Measurements from ENCODE around the gene ESRRG.

ESRRG gene

DNA sequence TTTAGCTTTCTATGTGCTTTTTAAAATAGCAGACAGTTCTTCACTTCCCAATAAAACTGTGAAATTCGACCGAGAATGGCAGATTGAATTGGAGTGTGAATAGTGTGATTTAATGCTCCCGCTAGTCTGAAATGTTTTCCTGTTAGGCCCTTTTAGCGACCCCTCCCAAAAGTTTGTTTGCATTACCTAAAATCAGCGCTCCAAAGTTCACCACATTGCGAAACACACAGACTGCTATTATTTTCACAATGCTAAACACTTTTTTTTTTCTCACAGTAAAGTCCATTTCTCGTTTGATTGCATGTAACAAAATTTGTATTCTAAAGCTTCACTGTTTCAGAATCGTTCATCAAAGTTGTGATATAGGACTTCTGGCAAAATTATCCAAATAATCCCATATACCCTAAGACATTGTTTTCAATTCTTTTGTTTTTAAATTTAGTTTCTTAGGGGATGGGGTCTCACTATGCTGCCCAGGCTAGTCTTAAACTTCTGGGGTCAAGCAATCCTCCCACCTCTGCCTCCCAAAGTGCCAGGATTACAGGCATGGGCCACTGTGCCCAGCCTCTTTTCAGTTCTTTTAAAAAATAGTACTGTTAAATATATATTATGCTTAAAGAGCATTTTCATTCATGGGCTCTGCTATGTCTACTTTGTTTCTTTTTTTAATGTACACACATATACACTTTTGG is 223.5 kb downstream of the ESRRG start:
- no peak for DNase-seq

DNA sequence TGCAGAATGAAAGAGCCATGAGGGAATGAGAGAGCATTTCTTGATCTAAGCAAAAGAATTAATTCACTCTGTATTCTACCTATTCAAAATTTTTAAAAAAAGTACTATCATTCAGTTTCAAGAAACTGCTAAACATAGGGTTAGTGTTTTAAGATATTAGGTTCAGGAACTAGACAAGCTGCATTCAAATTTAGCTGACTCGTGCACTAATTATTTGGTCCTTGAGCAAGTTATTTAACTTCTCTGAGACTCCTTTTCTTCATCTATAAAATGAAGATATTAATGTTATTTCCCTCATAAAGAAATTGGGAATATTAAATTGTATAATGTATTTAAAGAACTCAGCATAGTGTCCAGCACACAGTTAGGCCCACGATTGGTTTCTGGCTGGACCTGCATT is 225.0 kb downstream of the ESRRG start:
- DNase-seq: no peak

DNA sequence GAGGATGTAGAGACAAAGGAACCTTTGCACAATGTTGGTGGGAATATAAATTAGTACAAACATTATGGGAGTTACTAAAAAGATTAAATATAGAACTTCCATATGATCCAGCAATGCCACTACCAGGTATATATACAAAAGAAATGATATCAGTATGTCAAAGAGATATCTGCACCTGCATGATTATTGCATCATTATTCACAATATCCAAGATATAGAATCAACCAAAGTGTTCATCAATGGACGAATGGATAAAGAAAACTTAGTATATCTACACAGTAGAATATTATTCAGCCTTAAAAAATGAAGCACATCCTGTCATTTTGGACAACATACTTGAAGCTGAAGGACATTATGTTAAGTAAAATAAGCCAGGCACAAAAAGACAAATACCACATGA is 238.2 kb downstream of the ESRRG start:
- no peak for DNase-seq

DNA sequence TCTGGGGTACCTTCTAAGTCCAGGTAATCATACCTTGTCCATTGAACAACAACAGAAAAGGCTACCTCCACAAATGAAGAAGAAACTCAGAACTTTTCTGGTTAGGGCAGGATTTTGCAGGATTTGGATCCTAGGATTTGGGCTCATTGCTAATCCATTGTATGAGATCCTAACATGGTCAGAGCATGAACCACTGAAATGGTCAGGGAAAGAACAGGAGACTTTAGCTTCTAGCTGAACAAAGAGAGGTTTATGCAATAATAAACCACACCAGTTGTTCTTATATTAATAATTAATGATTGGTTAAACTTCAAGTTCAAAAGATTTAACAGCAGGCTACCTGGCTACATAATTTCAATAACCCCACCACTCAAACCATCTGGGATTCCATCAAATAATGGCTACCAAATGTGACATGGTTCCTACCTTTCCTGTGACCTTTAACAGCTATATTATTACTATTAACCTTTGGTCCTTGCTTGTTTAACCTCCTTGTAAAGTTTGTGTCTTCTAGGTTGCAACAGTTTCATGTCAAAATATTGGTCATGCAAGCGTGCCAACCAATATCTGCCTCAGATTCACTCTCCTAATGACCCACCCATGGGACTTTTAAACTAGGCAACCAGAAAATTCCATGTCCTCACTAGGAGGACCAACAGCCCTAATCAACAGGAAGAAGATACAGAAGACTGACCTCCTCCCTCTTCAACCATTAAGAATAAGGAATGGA is 239.4 kb downstream of the ESRRG start:
- no peak for DNase-seq

DNA sequence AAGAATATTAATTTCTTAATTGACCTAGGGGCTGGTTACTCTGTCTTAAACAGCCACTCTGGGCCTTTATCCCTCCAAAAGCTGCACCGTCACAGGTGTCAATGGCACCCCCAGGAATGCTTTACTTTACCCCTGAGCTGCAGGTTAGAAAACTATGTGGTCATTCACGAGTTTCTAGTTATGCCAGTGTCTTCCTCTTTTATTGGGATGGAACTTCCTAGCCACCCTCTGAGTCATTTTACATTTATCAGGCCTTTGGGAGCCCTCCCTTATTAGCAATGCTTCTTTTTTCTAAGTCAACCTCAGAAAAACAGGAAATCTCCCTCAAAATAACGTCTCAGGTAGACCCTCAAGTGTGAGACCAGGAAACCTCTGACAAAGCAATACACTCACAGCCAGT is 240.6 kb downstream of the ESRRG start:
- no peak for DNase-seq

DNA sequence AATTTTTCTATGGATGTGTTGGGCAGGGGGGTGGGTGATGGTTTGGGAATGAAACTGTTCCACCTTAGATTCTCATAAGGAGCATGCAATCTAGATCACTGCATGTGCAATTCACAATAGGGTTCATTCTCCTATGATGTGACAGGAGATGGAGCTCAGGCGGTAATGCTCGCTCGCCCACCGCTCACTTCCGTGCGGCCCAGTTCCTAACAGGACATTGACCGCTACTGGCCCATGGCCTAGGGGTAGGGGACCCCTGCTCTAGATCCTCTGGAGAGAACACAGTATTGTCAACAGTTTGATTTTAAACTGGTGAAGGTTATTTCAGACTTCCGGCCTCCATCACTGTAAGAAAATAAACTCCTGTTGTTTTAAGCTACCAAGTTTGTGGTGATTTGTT is 245.0 kb downstream of the ESRRG start:
- DNase-seq: no peak

DNA sequence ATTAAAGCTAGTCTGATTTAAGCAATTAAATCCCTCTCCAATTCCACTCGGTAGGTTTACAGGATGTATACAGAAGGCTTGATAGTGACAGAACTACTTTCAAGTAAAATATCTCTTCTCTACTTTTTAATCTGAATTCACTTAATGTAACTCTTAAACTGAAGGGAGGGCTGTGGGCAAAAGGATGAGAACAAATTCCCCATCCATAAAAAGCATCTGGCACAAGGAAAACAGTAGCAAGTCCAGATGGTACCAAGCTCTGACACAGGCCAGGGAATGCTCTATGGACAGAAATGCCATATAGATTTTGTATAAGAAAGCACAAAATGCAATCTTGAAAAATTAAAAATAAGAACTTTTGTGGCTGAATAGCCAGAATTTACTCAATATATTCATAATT is 246.9 kb downstream of the ESRRG start:
- DNase-seq: no peak

DNA sequence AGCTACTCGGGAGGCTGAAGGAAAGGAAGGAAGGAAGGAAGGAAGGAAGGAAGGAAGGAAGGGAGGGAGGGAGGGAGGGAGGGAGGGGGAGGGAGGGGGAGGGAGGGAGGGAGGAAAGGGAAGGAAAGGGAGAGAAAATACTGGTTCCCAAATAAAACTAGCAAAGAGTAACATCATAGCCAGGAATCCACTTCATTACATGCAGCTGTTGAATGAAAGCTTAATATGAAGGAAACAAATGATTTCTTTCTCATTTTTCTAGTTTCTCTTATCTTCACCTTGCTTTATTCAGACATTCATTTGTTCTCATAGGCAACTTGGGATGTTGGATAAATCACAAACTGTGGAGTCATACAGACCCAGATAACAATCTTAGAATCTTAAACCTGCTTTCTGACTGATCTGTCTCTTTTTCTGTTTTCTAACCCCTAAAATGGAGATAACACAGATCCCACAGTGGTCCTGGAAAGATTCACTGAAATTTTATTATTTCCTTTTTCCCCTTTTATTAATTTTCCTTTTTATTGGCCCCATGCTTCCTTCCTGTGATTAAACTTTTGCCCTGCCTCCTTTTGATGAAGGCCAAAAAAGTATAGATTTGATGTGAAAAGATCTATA is 247.5 kb downstream of the ESRRG start:
- DNase-seq: no peak

DNA sequence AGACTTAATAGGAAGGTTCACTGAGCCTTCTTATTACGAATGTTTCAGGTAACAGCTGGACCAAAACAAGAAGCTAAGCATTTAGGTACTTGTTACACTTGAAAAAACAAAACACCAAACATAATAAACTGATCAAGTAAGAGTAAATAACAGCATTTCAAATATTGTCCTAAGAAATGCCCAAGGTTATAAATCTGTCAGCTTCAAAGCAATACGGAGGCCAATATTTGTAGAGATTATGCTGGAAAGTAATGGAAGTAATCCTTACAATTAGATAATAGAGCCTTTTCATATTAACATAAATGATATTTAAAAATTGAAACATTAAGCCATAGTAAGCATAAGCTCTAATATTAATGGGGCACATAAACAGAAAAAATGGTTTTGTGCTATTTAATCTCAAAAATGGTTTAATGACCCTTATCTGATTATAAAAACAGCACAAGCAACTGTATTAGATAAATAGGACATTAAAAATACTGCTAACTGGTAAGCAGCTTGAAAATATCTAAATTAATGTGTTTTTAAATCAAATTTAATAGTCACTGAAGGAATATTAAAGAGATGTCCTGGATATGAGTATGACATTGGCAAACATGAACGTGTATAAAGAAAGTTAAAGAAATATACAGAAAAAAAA is 256.9 kb downstream of the ESRRG start:
- no peak for DNase-seq

DNA sequence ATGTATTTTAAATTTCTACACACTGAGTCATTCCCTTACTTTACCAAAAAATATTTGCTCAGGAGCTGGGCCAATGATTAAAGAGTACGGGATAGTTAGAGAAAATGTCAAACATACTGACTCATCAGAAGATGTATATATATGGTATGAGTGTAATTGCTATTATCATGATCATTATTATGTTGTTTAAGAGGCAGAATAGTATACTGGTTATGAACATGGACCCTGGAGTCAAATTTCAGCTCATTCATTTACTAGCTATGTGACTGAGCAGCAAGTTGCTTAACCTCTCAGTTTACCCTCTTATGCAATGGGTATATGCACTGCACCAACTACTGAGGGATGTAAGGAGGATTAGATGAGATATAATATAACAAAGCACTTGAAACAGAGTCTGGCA is 258.7 kb downstream of the ESRRG start:
- no peak for DNase-seq

DNA sequence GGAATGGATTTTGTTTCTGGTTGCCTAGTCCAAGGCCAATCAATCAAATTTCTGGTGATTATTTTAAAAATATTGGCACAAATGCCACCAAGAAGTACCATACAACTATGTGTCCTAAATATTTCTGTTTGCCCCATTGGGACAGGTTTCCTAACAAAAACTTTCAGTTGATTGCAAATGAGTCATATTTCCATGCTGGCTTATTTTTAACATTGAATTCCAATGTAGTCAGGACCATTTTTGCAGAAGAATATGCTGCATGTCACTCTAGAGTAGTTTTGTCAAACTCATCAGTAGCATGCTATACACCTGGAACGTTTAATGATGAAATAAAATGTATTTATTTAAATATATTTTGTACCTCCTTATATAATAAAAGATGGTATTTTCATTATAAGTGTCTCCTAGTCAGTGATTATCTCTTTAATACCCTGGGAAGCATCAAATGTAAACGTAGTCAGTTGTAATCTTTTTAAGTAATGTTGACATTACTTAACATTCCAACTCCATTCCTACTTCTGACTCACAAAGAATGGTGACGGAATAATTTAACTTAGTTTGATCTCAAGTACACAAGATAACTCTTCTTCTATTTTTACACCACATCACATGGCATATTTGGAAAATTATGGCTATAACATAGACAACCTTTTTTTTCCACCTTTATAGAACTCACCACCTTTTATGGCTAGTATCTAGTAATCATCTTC is 261.0 kb downstream of the ESRRG start:
- no peak for DNase-seq

DNA sequence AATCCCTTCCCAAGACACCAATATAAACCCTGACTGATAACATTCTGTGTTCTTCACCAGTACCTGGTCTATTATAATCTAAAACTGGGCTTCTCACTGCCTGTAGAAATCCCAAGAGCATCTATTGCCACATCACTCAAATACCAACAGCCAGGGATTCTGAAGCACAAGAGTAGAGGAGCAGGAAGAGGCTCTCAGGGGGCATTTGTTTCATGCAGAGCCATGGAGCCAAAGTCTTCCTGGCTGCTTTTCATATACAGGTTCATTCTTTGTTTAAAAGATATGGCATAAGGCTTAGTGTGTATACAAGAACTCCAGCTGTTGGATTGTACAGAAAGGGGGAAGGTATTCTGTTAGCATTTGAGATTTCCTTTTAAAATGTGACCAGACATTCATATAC is 261.8 kb downstream of the ESRRG start:
- no peak for DNase-seq

DNA sequence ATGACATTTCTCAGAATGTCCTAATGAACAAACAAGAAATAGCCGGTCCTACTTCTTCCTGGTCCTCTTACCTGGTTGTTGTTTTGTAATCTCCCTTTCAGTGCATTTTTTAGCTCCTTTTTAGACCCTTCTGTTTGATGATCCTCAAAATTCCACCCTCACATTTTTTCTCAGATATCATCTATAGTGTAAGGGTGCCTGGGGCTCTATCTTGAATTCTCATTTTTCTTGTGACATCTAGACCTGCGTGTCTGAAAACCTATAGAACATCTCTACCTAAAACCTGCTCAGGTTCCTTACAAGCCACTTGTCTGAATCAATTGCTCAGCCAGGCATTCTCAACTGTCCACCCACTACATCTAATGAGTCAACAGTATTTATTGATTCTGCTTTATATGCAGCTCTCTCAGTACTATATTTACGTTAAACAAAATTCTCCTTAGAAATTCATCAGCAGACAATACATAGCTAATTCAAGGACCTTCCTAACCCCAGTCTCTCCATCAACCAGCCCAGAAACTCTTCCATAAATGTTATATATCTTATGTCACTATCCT is 263.5 kb downstream of the ESRRG start:
- DNase-seq: no peak

DNA sequence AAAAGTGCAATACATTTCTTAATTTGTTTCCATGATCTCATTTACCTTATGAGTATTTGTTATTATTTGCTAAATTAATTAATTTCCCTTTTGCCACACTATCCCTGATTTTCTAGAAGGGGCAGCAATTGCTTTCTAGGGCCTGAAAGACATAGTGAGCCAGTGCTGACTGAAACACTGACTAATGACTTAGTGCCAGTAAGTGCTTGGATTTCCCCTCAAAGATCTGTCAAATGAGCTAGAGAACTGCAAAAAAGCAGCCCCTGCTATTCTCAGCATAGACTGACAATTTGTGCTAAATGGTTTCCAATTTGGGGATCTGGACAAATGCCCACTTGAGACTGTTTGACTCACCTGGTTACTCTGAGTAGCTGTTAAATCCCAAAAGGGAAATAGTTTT is 264.4 kb downstream of the ESRRG start:
- DNase-seq: no peak

DNA sequence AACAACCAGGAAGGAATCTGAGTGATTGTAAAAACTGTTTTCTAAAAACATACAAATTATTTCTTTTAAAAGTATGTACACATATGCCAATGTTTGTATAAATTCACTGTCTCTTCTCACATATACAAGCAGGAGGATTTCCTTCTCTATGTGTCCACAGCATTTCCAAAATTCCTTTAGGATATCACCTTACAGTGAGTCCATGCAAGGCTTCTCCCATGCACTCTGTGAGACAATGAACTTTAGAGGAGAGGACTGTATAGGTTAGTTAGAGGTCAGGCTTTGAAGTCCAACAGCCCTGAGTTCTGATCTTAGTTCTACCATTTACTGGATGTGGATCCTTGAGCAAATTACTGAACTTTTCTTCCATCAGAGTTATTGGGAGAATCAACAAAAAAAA is 265.9 kb downstream of the ESRRG start:
- DNase-seq: no peak

DNA sequence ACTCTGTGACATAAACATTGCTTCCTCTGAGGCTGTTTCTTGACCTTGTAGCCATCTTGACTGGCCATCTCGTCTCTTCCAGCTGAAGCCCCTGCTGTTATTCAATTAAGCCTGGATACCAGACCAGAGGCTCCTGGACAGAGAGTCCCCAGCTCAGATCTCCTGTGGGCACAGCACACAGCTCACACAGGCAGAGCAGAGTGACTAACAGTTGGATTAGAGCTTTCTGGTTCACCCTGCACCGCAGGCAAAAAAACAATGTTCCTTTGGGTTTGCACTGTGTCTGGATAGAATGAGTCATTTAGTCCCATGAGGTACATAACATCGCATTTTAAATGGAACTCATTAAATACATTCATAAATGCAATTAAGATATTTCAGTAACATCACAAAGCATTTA is 266.5 kb downstream of the ESRRG start:
- DNase-seq: no peak

DNA sequence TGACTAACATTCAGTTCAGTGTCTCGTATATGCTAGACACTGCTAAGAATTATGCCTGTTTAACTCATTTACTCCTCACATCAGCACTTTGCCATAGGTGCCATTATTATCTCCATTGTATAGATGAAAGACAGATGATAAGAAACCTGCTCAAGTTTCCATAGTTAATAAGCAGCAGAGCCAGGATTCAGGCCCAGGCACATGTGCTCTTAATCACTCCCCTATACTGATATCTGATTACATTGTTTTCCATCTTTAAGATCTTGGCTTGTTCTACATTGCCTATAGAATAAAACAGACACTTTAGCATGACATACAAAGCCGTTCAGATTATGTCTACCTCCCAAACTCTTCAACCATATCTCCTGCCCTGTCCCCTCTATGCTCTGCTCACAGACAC is 269.5 kb downstream of the ESRRG start:
- no peak for DNase-seq
